Thoracic aorta (tissue), 2 donors: ENCODE results near the gene PIGQ. TPM values are rescaled to one million over a fixed set of nuclear protein-coding genes. Genes with fewer than 3 reads are reported as not detected.

Experiments
- ATAC-seq: fragments of 150-250 bp; one replicate; pipeline ENCODE4 v1.8.0; 2017; ENCODE audit warnings: low read depth; ENCODE audit not compliant: insufficient number of reproducible peaks, low FRiP score
- DNase-seq: peaks from one replicate; pipeline ENCODE4 v3.0.0-alpha.2; 2020; ENCODE audit warnings: low spot score
- H3K27ac ChIP-seq, 2 donors: fragments of 200-600 bp; sonication (generic); 1 replicate in 1 of 2; 2 replicates in 1 of 2; pipeline ENCODE4 v1.5.1; 2016; ENCODE audit warnings: mild to moderate bottlenecking in 2 of 2, moderate library complexity in 2 of 2
- H3K27me3 ChIP-seq: fragments of 200-600 bp; sonication (generic); replicated peaks from 2 replicates; pipeline ENCODE4 v1.6.0; 2016; ENCODE audit warnings: mild to moderate bottlenecking; ENCODE audit not compliant: insufficient read depth
- H3K36me3 ChIP-seq: fragments of 200-600 bp; sonication (generic); one replicate; pipeline ENCODE4 v1.5.1; 2016
- H3K4me1 ChIP-seq, 2 donors: fragments of 200-600 bp; sonication (generic); 1 replicate in 1 of 2; 2 replicates in 1 of 2; pipeline versions ENCODE4 v1.5.1 to v1.6.0; 2016; ENCODE audit warnings: low read depth in 2 of 2, mild to moderate bottlenecking in 1 of 2; ENCODE audit not compliant: control insufficient read depth in 1 of 2
- H3K4me3 ChIP-seq: fragments of 200-600 bp; sonication (generic); 2 replicates; pipeline ENCODE4 v1.5.1; 2016; ENCODE audit warnings: mild to moderate bottlenecking
- H3K9me3 ChIP-seq: fragments of 200-600 bp; sonication (generic); 2 replicates; pipeline ENCODE4 v1.5.1; 2016
- total RNA-seq, 2 donors: library from RNA; depleted of rRNA; stranded (reverse); fragments of >200 nt; gene quantifications; one replicate each; pipeline versions ENCODE4 v1.1.0 to v1.2.3, GENCODE V29; 2016
- TF ChIP-seq, protein P1 (sequence below): fragments of 200-600 bp; sonication (generic); IDR thresholded peaks from one replicate; pipeline ENCODE4 v1.5.1; 2019; ENCODE audit warnings: antibody characterized with exemption

Gene PIGQ
- total RNA-seq, 2 donors from 2014 or later = 54.2 to 80.1 TPM

DNA sequence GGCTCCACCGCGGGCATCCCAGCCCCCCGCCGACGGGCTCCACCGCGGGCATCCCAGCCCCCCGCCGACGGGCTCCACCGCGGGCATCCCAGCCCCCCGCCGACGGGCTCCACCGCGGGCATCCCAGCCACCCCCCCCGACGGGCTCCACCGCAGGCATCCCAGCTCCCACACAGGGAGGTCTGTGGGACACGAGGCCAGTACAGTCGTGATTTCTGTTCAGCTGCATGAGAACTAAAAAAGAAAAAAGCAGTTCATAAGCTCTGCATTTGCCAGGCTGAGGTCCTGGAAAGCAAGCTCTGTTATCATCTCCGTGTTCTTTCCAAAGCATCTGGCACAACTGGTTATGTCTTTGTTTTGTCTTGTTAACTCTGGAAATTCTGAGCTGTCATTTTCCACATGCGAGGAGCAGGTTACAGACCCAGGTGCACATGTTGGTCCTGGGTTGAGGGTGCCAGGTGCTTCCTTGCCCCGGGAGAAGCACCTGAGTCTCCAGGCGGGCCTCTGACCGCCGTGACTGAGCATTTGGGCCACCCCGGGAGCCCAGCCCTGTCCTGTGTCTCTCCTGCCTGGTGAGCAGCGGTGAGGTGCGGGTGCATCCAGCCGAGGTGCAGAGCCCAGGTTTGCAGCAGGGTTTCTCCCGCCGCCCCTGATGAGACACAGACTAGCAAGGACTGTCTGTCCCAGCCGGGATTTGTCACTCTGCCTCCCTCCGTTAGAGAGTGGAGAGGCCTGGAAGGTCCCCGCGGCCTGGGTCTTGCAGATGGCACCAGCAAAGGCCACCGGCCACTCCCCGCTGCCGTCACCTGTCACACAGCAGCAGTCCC, 51.1 kb downstream of the PIGQ start:
- H3K4me1 ChIP-seq = no peaks in the 10 kb centered on the region
- no peak overlapping the region for H3K4me3 ChIP-seq
- DNase-seq = no peak
- peaks cover 2% of the 10 kb centered on the region for H3K36me3 ChIP-seq
- no peak overlapping the region for H3K27ac ChIP-seq
- no peak for ATAC-seq
- H3K9me3 ChIP-seq = no peaks in the 10 kb centered on the region
- H3K27me3 ChIP-seq = no peaks in the 10 kb centered on the region
- TF ChIP-seq, protein P1, sequence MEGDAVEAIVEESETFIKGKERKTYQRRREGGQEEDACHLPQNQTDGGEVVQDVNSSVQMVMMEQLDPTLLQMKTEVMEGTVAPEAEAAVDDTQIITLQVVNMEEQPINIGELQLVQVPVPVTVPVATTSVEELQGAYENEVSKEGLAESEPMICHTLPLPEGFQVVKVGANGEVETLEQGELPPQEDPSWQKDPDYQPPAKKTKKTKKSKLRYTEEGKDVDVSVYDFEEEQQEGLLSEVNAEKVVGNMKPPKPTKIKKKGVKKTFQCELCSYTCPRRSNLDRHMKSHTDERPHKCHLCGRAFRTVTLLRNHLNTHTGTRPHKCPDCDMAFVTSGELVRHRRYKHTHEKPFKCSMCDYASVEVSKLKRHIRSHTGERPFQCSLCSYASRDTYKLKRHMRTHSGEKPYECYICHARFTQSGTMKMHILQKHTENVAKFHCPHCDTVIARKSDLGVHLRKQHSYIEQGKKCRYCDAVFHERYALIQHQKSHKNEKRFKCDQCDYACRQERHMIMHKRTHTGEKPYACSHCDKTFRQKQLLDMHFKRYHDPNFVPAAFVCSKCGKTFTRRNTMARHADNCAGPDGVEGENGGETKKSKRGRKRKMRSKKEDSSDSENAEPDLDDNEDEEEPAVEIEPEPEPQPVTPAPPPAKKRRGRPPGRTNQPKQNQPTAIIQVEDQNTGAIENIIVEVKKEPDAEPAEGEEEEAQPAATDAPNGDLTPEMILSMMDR = no peak

DNA sequence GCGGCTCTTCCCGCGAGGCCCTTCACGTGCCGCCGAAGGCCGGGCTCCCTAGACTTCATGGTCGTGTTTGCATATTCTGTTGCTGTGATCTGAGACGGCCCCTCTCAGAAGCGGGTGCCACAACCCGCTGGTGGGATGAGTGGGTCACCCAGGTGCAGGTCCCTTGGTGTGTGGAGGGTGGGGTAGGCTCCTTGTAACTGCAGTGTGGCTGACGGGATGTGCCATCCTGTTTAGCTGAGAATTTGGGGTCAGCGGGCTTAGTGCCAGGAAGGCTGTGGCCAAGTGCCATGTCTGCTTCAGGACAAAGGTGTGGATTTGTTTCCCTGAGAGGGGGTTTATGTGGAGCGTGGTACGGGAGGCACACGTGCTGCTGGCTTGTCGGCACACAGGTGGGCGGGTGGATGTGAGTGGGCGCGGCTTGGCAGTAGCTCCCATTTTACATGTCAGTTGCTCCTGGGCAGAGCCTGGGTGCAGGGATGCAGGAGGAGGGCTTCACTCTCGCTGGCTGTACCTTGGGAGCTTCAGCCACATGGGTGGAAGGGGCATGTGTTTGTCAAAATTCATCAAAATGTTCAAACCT, 51.8 kb downstream of the PIGQ start:
- no peak overlapping the region for H3K27ac ChIP-seq
- no peaks in the 10 kb centered on the region for H3K9me3 ChIP-seq
- ATAC-seq = no peak
- H3K36me3 ChIP-seq = peaks cover 4% of the 10 kb centered on the region
- TF ChIP-seq, protein P1 = no peak
- H3K4me3 ChIP-seq = no peak overlapping the region
- no peaks in the 10 kb centered on the region for H3K4me1 ChIP-seq
- no peaks in the 10 kb centered on the region for H3K27me3 ChIP-seq
- no peak for DNase-seq

DNA sequence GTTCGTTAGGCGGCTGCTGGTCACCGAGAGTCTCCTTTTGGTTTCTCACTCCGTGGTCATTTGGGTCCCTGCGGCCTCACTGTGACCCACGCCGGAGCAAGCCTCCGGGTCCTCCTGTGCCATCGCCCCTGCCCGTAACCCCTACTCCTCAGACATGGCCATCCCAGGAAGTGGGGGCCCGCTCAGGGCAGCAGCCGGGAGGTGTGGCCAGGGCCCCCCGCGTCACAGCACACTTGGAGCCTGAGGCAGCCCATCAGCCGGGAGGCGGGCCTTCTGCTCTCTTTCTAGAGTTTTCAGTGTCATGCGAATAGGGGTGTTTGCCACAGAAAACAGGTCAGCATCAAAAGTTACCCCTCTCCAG, 53.1 kb downstream of the PIGQ start:
- TF ChIP-seq, protein P1 = no peak
- H3K27ac ChIP-seq = no peak overlapping the region
- no peak overlapping the region for H3K4me3 ChIP-seq
- no peaks in the 10 kb centered on the region for H3K4me1 ChIP-seq
- H3K36me3 ChIP-seq = peaks cover 10% of the 10 kb centered on the region
- ATAC-seq (no peak), DNase-seq (no peak)
- H3K9me3 ChIP-seq = no peaks in the 10 kb centered on the region
- H3K27me3 ChIP-seq = no peaks in the 10 kb centered on the region

DNA sequence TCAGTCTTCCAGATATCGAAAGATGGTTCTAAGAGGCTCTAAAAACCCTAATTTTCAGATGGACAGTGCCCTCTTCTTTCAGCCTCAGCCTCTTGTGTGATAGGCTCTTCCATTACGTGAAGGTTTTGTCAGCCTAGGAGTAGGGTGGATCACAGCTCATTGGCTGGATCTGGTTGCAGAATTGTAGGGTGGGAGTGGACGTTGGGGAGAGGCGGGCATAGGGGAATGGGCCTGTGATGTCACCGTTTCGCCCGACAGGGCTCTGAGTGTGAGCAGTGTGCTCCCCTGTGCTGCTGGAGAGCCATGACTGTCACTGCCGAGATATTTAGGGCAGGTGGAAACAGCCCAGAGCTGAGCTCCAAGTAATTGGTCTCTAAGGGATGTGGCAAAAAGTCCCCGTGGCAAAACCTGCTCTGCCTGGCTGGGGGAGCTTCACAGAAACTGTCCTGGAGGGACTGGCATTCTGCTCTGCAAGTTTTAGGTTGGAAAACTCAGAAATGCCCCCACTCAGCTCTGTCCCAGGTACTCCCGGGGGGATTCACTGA, 54.8 kb downstream of the PIGQ start:
- H3K4me3 ChIP-seq = no peak overlapping the region
- ATAC-seq (no peak), DNase-seq (no peak)
- TF ChIP-seq, protein P1 = no peak
- no peaks in the 10 kb centered on the region for H3K4me1 ChIP-seq
- no peak overlapping the region for H3K27ac ChIP-seq
- H3K27me3 ChIP-seq = no peaks in the 10 kb centered on the region
- peaks cover 15% of the 10 kb centered on the region for H3K36me3 ChIP-seq
- no peaks in the 10 kb centered on the region for H3K9me3 ChIP-seq

DNA sequence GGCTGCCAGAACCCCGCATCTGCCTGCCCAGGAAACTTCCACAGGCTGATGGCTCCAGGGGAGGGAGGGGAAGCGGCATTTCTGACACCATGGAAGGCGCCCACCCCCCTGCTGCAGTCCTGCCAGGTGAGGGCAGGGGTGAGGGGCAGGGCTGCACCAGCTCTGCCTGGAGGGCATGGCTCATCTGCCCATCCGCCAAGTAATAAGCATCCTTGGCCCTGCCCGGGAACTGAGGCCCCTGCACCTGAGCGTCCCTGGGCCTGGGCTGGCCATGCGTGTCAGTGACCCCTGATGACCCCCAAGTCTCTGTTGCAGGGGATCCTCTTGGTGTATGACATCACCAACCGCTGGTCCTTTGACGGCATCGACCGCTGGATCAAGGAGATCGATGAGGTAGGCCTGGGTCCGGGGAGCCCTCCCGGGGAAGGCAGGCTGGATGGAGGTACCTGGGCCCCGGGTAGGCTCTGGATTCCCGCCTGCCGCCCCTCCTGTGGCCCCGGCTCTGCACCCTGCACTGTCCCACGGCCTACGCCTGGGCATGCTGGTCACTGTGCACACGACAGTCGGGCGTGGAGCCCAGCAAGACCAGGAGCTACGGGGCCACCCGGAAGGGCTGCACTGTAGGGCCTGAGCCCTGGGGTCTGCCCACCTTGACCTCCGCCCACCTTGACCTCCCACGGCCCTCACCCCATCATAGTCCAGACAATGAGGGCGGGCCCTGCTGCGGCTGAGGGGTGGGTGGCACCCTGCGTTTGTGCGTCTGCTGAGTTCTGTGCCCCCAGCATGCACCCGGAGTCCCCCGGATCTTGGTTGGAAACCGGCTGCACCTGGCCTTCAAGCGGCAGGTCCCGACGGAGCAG, 55.6 kb downstream of the PIGQ start:
- no peak for ATAC-seq
- TF ChIP-seq, protein P1 = no peak
- no peaks in the 10 kb centered on the region for H3K4me1 ChIP-seq
- no peak overlapping the region for H3K4me3 ChIP-seq
- H3K36me3 ChIP-seq = peaks cover 15% of the 10 kb centered on the region
- DNase-seq = no peak
- H3K9me3 ChIP-seq = no peaks in the 10 kb centered on the region
- no peaks in the 10 kb centered on the region for H3K27me3 ChIP-seq
- no peak overlapping the region for H3K27ac ChIP-seq
